Measurements from ENCODE around the gene CATSPERZ. TPM values are rescaled to one million over a fixed set of nuclear protein-coding genes. Genes with fewer than 3 reads are reported as not detected.

The CATSPERZ gene
- total and polyA plus RNA-seq, 2 of the 13 experiments (the other 11 are each of a cell fraction or from before 2014, with no cell fraction given), result 0.22 to 0.48 TPM

DNA sequence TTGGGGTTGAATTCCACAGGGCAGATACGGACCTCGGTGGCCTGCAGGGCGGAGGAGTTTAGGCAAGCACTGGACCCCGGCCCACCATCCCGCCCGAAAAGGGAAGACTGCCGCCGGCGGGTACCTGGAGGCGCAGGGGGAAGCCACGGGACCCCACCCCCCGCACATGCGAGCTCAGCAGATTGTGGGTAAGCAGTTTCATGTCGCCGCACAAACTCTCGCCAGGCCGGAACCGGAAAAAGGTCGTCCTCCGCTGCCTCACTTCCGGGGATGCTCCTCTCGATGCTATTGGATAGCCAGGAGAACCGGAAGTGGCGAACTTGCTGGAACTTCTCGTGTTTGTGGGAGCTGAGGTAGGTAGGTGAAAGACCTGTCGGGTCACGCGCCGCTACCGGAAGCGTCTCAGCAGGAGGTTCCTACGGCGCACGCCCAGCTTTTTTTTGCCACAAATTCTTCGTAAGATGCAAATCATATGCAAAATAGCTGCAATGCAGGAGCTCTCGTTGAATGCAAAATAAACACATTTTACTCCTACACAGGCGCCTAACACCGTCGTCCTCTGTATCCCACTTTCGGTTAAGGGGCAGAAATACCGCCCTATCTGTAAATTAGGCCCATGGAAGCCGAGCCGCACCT lies 17.3 kb downstream of the CATSPERZ start, which contains the start of gene TRMT112:
Gene TRMT112, minus strand, starts transcription at position 235 of the 636 bp plus-strand sequence. Its CDS starts 33 bp downstream, at position 202.
- peaks cover 15% of the 10 kb centered on the region for H3K79me2 ChIP-seq (ENCODE audit: insufficient read depth, low read length)
- intact Hi-C loops (cut with micrococcal nuclease; ENCODE audit: unreplicated experiment), result loop anchor here (2.0 kb wide), 1 partner anchor 41 kb away; the partner anchor contains the start of gene RPS6KA4
- TF ChIP-seq ZNF124 (CRISPR knock-in tag; IDR thresholded peaks at IDR 0.05) (no peak; the same call in 1 of the 2 replicates), TCF12 (IDR thresholded peaks at IDR 0.05) (no peak), TCF12 (CRISPR knock-in tag; IDR thresholded peaks at IDR 0.05) (0 out of 2 replicates have a peak, but pooled peaks have one; percentile 36), PRDM4 (CRISPR knock-in tag; IDR thresholded peaks at IDR 0.05; ENCODE audit: borderline replicate concordance) (no peak), NCOA5 (CRISPR knock-in tag; IDR thresholded peaks at IDR 0.05) (no peak), TFDP1 (CRISPR knock-in tag; IDR thresholded peaks at IDR 0.05; ENCODE audit: borderline replicate concordance) (peak; percentile 37; the same call in 1 of the 2 replicates), RARG (CRISPR knock-in tag; IDR thresholded peaks at IDR 0.05; ENCODE audit: low read depth) (no peak), TRIM24 (CRISPR knock-in tag; IDR thresholded peaks at IDR 0.05) (no peak), ZFAT (CRISPR knock-in tag; conservative IDR thresholded peaks at IDR 0.05) (no peak), ZNF629 (CRISPR knock-in tag; conservative IDR thresholded peaks at IDR 0.05) (no peak), ZNF589 (CRISPR knock-in tag; conservative IDR thresholded peaks at IDR 0.05) (no peak), ZNF331 (CRISPR knock-in tag; IDR thresholded peaks at IDR 0.05) (0 out of 2 replicates have a peak, but pooled peaks have one; percentile 33), MAFG (CRISPR knock-in tag; IDR thresholded peaks at IDR 0.05) (0 out of 2 replicates have a peak, but pooled peaks have one; percentile 45), TEAD3 (CRISPR knock-in tag; optimal IDR thresholded peaks at IDR 0.05; ENCODE audit: borderline replicate concordance) (peak; percentile 64), ZNF44 (CRISPR knock-in tag; IDR thresholded peaks at IDR 0.05) (peak; percentile 95), ZNF263 (CRISPR knock-in tag; IDR thresholded peaks at IDR 0.05) (no peak), DNMT1 (CRISPR knock-in tag; IDR thresholded peaks at IDR 0.05) (0 out of 2 replicates have a peak, but pooled peaks have one; percentile 57), ERF (CRISPR knock-in tag; IDR thresholded peaks at IDR 0.05) (no peak), IRF1 (CRISPR knock-in tag; IDR thresholded peaks at IDR 0.05; ENCODE audit: low read depth) (no peak), BHLHE40 (IDR thresholded peaks at IDR 0.05; ENCODE audit: low read length) (peak; percentile 65)
- TF ChIP-seq, protein P1, sequence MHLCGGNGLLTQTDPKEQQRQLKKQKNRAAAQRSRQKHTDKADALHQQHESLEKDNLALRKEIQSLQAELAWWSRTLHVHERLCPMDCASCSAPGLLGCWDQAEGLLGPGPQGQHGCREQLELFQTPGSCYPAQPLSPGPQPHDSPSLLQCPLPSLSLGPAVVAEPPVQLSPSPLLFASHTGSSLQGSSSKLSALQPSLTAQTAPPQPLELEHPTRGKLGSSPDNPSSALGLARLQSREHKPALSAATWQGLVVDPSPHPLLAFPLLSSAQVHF (CRISPR knock-in tag; IDR thresholded peaks at IDR 0.05), result no peak

More for the DNA sequence above, 17.3 kb downstream of the CATSPERZ start, which contains the start of gene TRMT112:
- peak within 1 kb of the TSS; percentile 94 for H3K9ac ChIP-seq (ENCODE audit: insufficient read depth, low read depth, low read length)
- ChIA-PET CTCF (ENCODE audit: low intra/inter-chr PET ratio, low total read pairs) (interaction anchor here (0.7 kb wide), 1 partner anchor 38 kb away, joined by 4 read pairs; no protein-coding TSS in a partner anchor), POLR2A (interaction anchor here (0.6 to 4.5 kb wide), 27 partner anchors 8 to 461 kb away, joined by 3 to 103 read pairs (median 6); partner anchors contain the start of genes BAD, CATSPERZ, ESRRA and FKBP2)
- H3K27ac ChIP-seq (ENCODE audit: extremely low read length, insufficient read depth, low read length), result peak within 1 kb of the TSS; percentile 98
- peak; percentile 99 for FAIRE-seq
- no TSS peak for BruUV-seq (replicated peaks)
- H3K4me1 ChIP-seq (ENCODE audit: insufficient read depth, low read length), result peaks cover 22% of the 10 kb centered on the region
- no peaks in the 10 kb centered on the region for H4K20me1 ChIP-seq (ENCODE audit: insufficient read depth, low read length)
- in situ Hi-C loops (cut with HindIII; ENCODE audit: extremely low pct_ligation_motif_present, low pct_unique_long_range_greater_than_20kb), result no loop called here
- ATAC-seq, result peak; percentile 87
- H3K4me3 ChIP-seq (replicated peaks in 1 of 3; ENCODE audit: insufficient read depth in 1 of 3, low read depth in 2 of 3, low read length in 3 of 3), result peak within 1 kb of the TSS; percentile 97 to 99 (median 99)
- DNase-seq (ENCODE audit: low spot score), result peak; percentile 99
- WGBS (ENCODE audit: low lambda C conversion rate), result 2% methylated on average over 19 of the region's 43 CpGs
- no peaks in the 10 kb centered on the region; a peak in 1 of 5 replicates for H3K27me3 ChIP-seq (ENCODE audit: control insufficient read depth in 1 of 2, insufficient read depth in 2 of 2, low read length in 2 of 2)
- peak within 1 kb of the TSS; percentile 99 for H3K4me2 ChIP-seq (ENCODE audit: low read depth, low read length)
- no peaks in the 10 kb centered on the region for H3K9me3 ChIP-seq (ENCODE audit: low read length)
- peaks cover 1 to 33% of the 10 kb centered on the region in 2 experiments; a peak in 3 of 5 replicates for H3K36me3 ChIP-seq (replicated peaks in 1 of 2; ENCODE audit: control insufficient read depth in 1 of 2, insufficient read depth in 2 of 2, low read length in 2 of 2)
- no peak within 1 kb of the TSS for H2AFZ ChIP-seq (ENCODE audit: low read length)

Data from HepG2 (cell line).